HG03095 (cell line): Measurements from ENCODE around the gene PSMD14.
"Not testable (repeated sequence)": the region's sequence is repeated elsewhere in the genome, so short reads cannot be mapped to it uniquely, and the experiment has no call there.

Source experiments
- ATAC-seq: cut with Tn5 transposase; IDR thresholded peaks from one replicate; pipeline ENCODE4 v1.9.1; 2021; ENCODE audit warnings: moderate library complexity; ENCODE audit not compliant: unreplicated experiment

PSMD14 gene

DNA sequence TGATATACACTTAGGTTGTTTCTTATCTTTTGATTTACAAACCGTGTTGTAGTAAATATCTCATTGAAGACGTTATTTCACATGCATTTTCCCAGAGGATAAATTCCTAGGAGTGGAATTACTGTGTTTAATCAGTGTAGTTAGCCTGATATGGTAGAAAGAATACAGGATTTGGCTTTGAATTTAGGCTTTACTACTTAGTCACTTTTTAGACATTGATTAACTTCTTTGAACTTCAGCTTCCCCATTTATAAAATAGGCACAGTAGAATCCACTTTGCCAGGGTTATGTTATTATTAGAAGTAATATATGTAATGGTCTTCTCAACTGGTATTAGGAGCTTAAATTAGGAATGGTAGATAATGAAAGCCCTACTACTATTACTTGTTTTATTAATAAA, 27.4 kb downstream of the PSMD14 start:
- ATAC-seq = no peak

DNA sequence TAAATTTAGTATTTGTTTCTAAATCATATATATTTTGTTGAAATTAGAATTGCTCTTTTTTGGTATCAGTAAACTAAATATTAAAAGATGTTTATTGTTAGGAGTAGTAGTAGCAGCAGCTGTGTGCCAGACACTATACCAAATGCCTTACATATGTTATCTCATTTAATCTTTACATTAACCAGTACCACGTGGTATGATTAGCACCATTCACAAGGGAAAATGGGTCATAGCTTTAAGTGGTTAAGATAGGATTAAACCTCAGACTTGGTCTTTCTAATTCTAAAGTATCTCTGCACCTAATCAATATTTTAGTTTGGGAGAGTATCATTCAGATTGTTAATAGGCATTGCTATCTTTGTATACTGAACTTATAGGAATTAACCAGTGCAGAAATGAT, 29.0 kb downstream of the PSMD14 start:
- no peak for ATAC-seq

DNA sequence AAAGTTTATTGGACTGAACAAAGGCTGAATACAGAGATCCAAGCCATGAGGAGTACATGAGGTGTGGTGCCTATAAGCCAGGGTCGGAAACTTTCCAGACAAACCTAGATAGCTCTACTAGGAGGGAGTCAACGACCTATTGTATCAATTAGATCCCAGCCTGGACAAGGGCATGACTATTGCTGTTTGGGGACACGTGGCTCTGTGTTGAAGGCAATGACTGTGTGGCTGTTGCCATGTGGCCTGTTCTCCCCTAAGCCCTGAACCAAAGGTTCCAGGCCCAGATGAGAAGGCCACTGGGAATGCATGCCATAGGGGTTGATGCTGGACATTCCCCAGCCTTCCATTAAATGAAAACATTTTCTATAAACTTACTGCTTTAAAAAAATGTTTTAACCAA, 31.3 kb downstream of the PSMD14 start:
- ATAC-seq = not testable (repeated sequence)

GRCh38 chr2:161340930-161341413, 32.7 kb downstream of the PSMD14 start:
- ATAC-seq = not testable (repeated sequence)

DNA sequence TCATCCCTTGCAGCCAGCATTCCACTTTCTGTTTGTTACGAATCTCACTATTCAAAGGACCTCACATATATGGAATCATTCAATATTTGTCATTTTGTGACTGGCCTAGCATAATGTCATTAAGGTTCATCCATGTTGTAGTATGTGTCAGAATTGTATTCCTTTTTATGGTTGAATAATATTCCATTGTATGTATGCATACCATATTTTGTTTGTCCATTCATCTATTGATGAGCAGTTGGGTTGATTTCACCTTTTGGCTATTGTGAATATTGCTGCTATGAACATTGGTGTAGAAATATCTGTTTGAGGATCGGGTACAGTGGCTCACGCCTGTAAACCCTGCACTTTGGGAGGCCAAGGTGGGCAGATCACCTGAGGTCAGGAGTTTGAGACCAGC, 35.0 kb downstream of the PSMD14 start:
- no peak for ATAC-seq

GRCh38 chr2:161344692-161345091, 36.5 kb downstream of the PSMD14 start:
- no peak for ATAC-seq

- ATAC-seq = no peak
Observed at GRCh38 chr2:161351678-161352077, 43.5 kb downstream of the PSMD14 start.

DNA sequence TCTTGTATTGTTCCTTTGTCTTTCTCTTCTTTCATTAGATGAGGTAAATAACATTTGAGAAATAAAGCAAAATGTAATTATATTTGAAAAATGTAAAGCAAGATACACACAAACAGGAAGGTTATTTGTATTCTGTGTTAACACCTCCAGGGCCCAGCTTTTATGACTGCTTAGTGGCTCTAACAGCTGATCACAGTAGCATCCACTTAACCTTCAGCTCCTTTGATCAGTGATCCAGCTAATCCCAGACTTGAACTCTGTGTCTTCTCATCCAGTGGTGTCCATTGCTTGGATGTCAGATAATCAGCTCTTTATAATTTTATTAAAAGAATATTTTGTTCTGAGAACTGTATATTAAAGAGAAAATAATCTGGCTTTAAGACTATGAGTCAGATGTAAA, 44.5 kb downstream of the PSMD14 start:
- no peak for ATAC-seq

DNA sequence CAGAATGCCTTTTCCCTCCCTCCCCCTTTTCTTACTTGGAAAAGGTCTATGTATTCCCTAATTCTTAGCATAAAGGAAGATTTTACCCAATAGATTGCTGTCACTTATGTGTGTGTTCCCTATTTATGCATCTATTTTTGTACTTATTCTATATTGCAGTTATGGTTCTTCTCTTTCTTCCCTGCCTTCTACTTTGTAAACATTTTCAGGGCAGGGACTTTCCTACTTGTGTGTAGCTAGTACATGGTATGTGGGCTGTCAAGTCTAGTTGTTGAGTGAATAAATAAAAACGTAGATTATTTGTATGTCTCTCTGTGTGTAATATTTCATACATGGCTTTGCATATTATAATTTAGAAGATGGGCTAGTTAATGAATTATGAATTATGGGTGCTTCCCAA, 45.3 kb downstream of the PSMD14 start:
- no peak for ATAC-seq

DNA sequence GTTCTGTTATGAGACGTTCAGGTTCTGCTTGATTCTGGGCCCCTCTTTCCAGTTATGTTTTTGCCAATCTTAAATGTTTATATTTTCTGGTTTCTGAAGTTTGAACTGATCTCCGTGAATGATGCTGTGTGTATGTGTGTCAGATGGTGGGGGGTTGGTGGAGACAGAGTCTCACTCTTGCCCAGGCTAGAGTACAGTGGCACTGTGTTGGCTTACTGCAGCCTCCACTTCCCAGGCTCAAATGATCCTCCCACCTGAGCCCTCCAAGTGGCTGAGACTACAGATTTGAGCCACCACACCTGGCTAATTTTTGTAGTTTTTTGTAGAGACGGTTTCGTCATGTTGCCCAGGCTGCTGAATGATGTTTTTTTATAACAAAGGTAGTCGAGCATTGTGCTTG, 45.9 kb downstream of the PSMD14 start:
- no peak for ATAC-seq

DNA sequence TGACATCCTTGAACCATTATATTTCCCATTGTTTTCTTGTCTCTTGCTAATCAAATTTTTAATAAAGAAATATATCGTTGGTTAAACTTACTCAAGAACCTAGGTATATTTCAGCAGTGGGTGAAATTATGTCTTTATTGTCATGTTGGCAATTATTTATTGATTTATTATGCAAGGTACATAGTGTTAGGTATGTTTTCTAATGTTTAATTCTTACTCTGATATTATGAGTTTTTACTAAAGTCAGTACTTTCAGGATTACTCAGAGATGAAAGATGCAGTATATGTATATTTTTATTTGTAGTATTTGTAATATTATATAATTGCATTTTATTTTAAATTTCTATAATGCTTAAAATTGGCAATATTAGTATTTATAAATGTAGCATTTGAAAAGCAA, 46.9 kb downstream of the PSMD14 start:
- no peak for ATAC-seq

GRCh38 chr2:161355983-161356382, 47.8 kb downstream of the PSMD14 start:
- ATAC-seq = no peak

DNA sequence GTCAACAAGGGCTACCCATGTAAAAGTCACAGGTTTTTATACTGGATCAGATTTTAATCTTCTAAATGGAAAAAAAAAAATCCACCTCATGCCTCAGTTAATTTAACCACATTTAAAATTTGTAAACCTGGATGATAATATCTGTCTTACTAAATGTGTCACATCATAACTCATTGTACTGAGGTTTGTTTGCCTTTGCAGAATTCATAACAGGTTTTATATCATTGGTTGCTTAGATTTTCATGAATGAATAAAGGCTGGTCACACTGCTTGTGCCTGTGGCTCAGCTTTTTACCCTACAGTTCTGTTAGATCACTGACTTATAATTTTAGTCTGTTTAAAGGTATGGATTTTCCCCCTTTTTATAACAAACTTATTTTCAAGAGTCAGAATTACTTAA, 48.9 kb downstream of the PSMD14 start:
- ATAC-seq = no peak

DNA sequence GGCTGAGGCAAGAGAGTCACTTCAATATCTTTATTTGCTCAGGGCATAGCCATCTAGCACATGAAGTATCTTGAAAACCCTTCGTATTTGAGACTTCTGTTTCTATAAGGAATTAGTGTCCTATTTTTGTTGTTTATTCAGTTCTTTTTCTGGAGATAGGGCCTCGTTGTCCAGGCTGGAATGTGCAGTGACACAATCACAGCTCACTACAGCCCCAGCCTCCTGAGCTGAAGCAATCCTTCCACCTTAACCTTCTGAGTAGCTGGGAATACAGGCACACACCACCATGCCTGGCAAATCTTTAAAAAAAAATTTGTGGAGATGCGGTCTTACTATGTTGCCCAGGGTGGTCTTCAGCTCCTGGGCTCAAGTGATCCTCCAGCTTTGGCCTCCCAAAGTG, 50.6 kb downstream of the PSMD14 start:
- ATAC-seq = no peak

DNA sequence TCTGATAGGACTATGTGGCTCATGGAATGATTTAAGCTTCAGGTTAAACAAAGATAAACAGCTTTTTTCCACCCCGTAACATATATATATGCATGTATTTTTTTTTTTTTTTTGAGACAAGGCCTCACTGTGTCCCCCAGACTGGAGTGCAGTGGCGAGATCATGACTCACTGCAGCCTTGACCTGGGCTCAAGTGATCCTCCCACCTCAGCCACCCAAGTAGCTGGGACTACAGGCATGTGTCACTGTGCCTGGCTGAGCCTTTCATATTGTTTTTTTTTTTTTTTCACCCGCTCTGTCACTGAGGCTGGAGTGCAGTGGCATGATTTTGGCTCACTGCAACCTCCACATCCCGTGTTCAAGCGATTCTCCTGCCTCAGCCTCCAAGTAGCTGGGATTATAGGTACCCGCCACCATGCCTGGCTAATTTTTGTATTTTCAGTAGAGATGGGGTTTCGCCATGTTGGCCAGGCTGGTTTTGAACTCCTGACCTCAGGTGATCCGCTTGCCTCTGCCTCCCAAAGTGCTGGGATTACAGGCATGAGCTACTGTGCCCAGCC, 52.0 kb downstream of the PSMD14 start:
- ATAC-seq = not testable (repeated sequence)

DNA sequence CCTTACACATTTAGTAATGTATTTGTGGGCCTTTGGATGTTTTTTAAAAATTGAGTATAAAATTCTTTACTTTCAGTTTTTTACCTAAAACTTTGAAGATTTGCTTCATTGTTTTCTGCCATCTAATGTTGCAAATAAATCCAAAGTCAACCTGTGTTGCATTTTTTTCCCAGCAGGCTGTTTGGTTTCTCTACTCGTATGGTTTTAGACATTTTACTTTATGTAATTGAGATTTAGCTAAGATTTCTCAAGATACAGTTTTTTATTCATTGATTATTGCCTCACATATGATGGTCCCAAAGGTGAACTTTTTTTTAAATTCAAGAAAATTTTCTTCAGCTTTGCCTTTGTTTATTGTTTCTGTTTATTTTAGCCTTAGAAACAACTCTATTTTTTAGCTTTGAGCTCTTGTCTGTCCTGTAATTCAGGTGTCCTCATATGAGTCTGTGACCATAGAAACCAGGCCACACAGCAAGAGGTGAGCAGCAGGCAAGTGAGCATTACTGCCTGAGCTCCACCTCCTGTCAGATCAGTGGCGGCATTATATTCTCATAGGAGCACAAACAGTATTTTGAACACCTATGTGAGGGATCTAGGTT, 54.4 kb downstream of the PSMD14 start:
- ATAC-seq = no peak

GRCh38 chr2:161367675-161368074, 59.5 kb downstream of the PSMD14 start:
- ATAC-seq = no peak

- no peak for ATAC-seq
Observed at GRCh38 chr2:161369311-161369710, 61.1 kb downstream of the PSMD14 start.

DNA sequence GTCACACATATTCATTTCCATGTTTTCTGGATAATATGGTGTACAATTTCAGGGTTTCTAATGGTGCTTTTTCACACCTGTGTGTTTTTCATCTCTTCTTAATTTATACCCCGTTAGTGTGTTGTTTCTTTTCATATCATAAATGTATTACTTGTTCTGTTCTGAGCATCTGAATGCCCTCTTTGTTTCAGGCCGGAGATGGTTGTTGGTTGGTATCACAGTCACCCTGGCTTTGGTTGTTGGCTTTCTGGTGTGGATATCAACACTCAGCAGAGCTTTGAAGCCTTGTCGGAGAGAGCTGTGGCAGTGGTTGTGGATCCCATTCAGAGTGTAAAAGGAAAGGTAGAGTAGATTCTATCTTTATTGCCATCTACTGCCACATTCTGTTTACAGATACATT, 62.8 kb downstream of the PSMD14 start:
- ATAC-seq = no peak

DNA sequence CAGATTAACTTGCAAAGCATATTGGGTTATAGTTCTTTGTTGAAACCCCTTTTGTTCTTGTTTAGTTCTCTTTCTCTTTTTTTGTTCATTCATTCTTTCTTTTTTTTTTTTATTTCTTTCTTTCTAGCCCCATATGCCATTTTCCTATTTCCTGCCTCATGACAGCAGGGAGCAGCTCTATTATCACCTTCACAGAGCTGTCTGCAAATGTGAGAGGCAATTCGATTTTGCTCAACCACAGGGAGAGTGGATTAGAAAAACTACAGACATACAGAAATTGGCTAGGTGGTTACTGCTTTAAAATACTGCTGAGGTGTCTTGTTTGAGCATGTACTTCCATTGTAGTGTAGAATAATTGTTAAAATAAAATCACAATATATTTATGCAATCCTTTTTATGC, 63.6 kb downstream of the PSMD14 start:
- ATAC-seq = no peak

GRCh38 chr2:161373942-161374341, 65.7 kb downstream of the PSMD14 start:
- ATAC-seq = no peak

- ATAC-seq = no peak
Observed at GRCh38 chr2:161374446-161374845, 66.2 kb downstream of the PSMD14 start.

DNA sequence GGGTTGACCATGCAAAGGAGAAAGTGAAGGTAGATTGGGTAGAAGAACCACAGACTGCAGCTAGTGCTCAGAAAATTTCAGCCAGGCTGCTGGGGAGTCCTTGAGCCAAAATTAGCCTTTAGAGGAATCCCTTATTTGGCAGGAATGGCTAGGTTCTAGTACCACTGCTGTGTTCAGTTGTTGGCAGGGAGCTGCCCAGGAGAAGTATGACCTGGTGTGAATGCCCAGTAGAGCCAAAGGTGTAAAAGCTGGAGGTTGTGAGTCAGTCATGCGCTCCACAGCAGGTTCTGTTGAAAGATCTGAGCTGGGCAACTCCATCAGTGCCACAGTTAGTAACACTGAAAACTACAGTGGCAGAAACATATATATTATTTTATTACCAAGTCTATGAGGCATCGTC, 71.5 kb downstream of the PSMD14 start:
- ATAC-seq = no peak
